Chondrocyte (in vitro differentiated cells): ENCODE results near the gene OCA2. TPM values are rescaled to one million over a fixed set of nuclear protein-coding genes. Genes with fewer than 3 reads are reported as not detected.
A peak's percentile ranks its signal among the peaks of the same experiment; 100 is the strongest.

Experiments
- DNase-seq: peaks from one replicate; pipeline ENCODE4 v3.0.0; 2021; ENCODE audit warnings: mixed read lengths, low spot score
- H3K27ac Mint-ChIP-seq: one replicate; pipeline ENCODE4 v1.8.0; 2021; ENCODE audit warnings: mild to moderate bottlenecking, moderate library complexity, mixed read lengths; ENCODE audit not compliant: unreplicated experiment
- H3K27me3 Mint-ChIP-seq: 2 replicates; pipeline ENCODE4 v1.8.0; 2021; ENCODE audit warnings: low read depth, mixed read lengths
- H3K36me3 Mint-ChIP-seq: 2 replicates; pipeline ENCODE4 v1.8.0; 2021; ENCODE audit warnings: low read depth, mixed read lengths
- H3K4me1 Mint-ChIP-seq: 2 replicates; pipeline ENCODE4 v1.8.0; 2021; ENCODE audit warnings: low read depth, mild to moderate bottlenecking, mixed read lengths
- H3K4me3 Mint-ChIP-seq: one replicate; pipeline ENCODE4 v1.8.0; 2021; ENCODE audit warnings: mild to moderate bottlenecking, moderate library complexity, mixed read lengths; ENCODE audit not compliant: unreplicated experiment
- H3K9me3 Mint-ChIP-seq: 2 replicates; pipeline ENCODE4 v1.8.0; 2021; ENCODE audit warnings: low read depth, mixed read lengths
- CTCF ChIP-seq: fragments of 200-600 bp; sonication (generic); IDR thresholded peaks from 2 replicates; pipeline ENCODE4 v1.5.0; 2021; ENCODE audit warnings: antibody characterized with exemption, mild to moderate bottlenecking, moderate library complexity
- total RNA-seq: library from RNA; stranded (reverse); gene quantifications from 3 replicates; pipeline ENCODE4 v1.2.1, GENCODE V29; 2021

The OCA2 gene
- total RNA-seq, 1 donor from 2014 or later = 0.75 TPM

- Mint-ChIP-seq H3K36me3 (no peaks in the 10 kb centered on the region), H3K27me3 (no peaks in the 10 kb centered on the region), H3K9me3 (no peaks in the 10 kb centered on the region), H3K27ac (no peak overlapping the region), H3K4me1 (peaks cover 15% of the 10 kb centered on the region), H3K4me3 (no peak overlapping the region)
- TF ChIP-seq CTCF = no peak
- DNase-seq = no peak
These were observed 74.9 kb downstream of the OCA2 start for GRCh38 chr15:28023933-28024888.

GRCh38 chr15:28023422-28023821, 75.7 kb downstream of the OCA2 start:
- no peak for TF ChIP-seq CTCF
- no peaks in the 10 kb centered on the region for H3K36me3 Mint-ChIP-seq
- no peak for DNase-seq
- H3K4me3 Mint-ChIP-seq = no peak overlapping the region
- H3K27ac Mint-ChIP-seq = no peak overlapping the region
- H3K4me1 Mint-ChIP-seq = peaks cover 15% of the 10 kb centered on the region
- no peaks in the 10 kb centered on the region for H3K27me3 Mint-ChIP-seq
- no peaks in the 10 kb centered on the region for H3K9me3 Mint-ChIP-seq

GRCh38 chr15:28022961-28023360, 76.2 kb downstream of the OCA2 start:
- H3K36me3 Mint-ChIP-seq = no peaks in the 10 kb centered on the region

GRCh38 chr15:28022181-28022580, 76.9 kb downstream of the OCA2 start:
- no peak for TF ChIP-seq CTCF
- Mint-ChIP-seq H3K36me3 (no peaks in the 10 kb centered on the region), H3K9me3 (no peaks in the 10 kb centered on the region), H3K27ac (no peak overlapping the region), H3K4me3 (no peak overlapping the region), H3K4me1 (peaks cover 15% of the 10 kb centered on the region), H3K27me3 (no peaks in the 10 kb centered on the region)
- DNase-seq = no peak

More at GRCh38 chr15:28022961-28023360, 76.2 kb downstream of the OCA2 start:
- Mint-ChIP-seq H3K27me3 (no peaks in the 10 kb centered on the region), H3K27ac (no peak overlapping the region), H3K4me1 (peaks cover 15% of the 10 kb centered on the region), H3K4me3 (no peak overlapping the region), H3K9me3 (no peaks in the 10 kb centered on the region)
- DNase-seq = no peak
- no peak for TF ChIP-seq CTCF

GRCh38 chr15:28021281-28022039, 77.7 kb downstream of the OCA2 start:
- Mint-ChIP-seq H3K4me3 (no peak overlapping the region), H3K27ac (no peak overlapping the region), H3K4me1 (peaks cover 15% of the 10 kb centered on the region), H3K9me3 (no peaks in the 10 kb centered on the region), H3K27me3 (no peaks in the 10 kb centered on the region), H3K36me3 (no peaks in the 10 kb centered on the region)
- peak; percentile 77 for TF ChIP-seq CTCF
- no peak for DNase-seq
